Cardiac muscle cell (in vitro differentiated cells and primary cell): ENCODE measurements around the gene CCL21. TPM values are rescaled to one million over a fixed set of nuclear protein-coding genes. Genes with fewer than 3 reads are reported as not detected.
"Not testable (repeated sequence)": the region's sequence is repeated elsewhere in the genome, so short reads cannot be mapped to it uniquely, and the experiment has no call there.

ENCODE experiments used
- DNase-seq, 2 donors: peaks; one replicate each; pipeline versions ENCODE4 v3.0.0 to v3.0.0-alpha.2; 2010 to 2017; ENCODE audit warnings: low read depth in 1 of 2, low spot score in 1 of 2
- H3K27ac ChIP-seq: fragments of 200-600 bp; sonication (generic); 2 replicates; pipeline ENCODE4 v1.5.1; 2016
- H3K27me3 ChIP-seq: fragments of 200-600 bp; sonication (generic); 2 replicates; pipeline ENCODE4 v1.6.0; 2016; ENCODE audit warnings: control low read depth
- H3K36me3 ChIP-seq: fragments of 200-600 bp; sonication (generic); 2 replicates; pipeline ENCODE4 v1.5.1; 2016; ENCODE audit warnings: control low read depth
- H3K4me1 ChIP-seq: fragments of 200-600 bp; sonication (generic); 2 replicates; pipeline ENCODE4 v1.8.1; 2017; ENCODE audit warnings: low read depth, mild to moderate bottlenecking, mixed run types
- H3K4me3 ChIP-seq: fragments of 200-600 bp; sonication (generic); 2 replicates; pipeline ENCODE4 v1.5.1; 2016; ENCODE audit warnings: mild to moderate bottlenecking
- H3K9me3 ChIP-seq: fragments of 200-600 bp; sonication (generic); 2 replicates; pipeline ENCODE4 v1.5.1; 2017; ENCODE audit warnings: low read depth, mild to moderate bottlenecking, control low read depth
- polyA plus RNA-seq: library from polyadenylated mRNA; unstranded; fragments of >200 nt; fragmentation: Nextera tagmentation; extraction: Ambion mirVana; gene quantifications from 2 replicates; pipeline ENCODE4 v1.2.1, GENCODE V29; 2016
- total RNA-seq: library from RNA; depleted of rRNA; stranded (reverse); fragments of >200 nt; gene quantifications from 2 replicates; pipeline ENCODE4 v1.2.3, GENCODE V29; 2016
- TF ChIP-seq, protein P1 (sequence below): IDR thresholded peaks from 2 replicates; pipeline ENCODE4 v1.5.1; 2012; ENCODE audit warnings: low read depth, mild to moderate bottlenecking, low read length

CCL21 gene
- total and polyA plus RNA-seq, 2 experiments from 2014 or later, result 2.2 to 8.2 TPM

DNA sequence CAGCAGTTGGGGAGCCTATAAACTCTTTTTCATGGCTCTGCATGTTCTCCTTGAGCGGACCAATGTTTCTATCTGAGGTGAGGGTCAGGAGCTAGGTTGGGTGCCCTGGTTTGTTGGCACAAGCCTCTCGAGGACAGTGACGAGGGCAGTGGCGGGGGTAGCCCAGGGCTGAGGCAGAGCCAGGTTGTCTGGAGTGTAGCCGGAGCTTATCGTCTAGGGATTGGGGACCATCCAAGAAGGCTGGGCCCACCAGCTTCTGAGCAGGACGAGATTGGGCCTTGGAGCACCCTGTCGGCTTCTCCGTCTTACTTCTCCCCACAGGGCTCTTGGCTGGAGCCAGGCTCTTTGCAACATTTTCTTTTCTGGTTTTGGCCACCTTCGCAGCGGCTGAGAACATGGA lies 13.2 kb upstream of the CCL21 start:
- DNase-seq, result no peak
- no peaks in the 10 kb centered on the region for H3K4me1 ChIP-seq
- H3K27ac ChIP-seq, result no peak overlapping the region
- no peaks in the 10 kb centered on the region for H3K27me3 ChIP-seq
- no peaks in the 10 kb centered on the region for H3K36me3 ChIP-seq
- TF ChIP-seq, protein P1, sequence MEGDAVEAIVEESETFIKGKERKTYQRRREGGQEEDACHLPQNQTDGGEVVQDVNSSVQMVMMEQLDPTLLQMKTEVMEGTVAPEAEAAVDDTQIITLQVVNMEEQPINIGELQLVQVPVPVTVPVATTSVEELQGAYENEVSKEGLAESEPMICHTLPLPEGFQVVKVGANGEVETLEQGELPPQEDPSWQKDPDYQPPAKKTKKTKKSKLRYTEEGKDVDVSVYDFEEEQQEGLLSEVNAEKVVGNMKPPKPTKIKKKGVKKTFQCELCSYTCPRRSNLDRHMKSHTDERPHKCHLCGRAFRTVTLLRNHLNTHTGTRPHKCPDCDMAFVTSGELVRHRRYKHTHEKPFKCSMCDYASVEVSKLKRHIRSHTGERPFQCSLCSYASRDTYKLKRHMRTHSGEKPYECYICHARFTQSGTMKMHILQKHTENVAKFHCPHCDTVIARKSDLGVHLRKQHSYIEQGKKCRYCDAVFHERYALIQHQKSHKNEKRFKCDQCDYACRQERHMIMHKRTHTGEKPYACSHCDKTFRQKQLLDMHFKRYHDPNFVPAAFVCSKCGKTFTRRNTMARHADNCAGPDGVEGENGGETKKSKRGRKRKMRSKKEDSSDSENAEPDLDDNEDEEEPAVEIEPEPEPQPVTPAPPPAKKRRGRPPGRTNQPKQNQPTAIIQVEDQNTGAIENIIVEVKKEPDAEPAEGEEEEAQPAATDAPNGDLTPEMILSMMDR, result no peak
- no peak overlapping the region for H3K4me3 ChIP-seq
- no peaks in the 10 kb centered on the region for H3K9me3 ChIP-seq

DNA sequence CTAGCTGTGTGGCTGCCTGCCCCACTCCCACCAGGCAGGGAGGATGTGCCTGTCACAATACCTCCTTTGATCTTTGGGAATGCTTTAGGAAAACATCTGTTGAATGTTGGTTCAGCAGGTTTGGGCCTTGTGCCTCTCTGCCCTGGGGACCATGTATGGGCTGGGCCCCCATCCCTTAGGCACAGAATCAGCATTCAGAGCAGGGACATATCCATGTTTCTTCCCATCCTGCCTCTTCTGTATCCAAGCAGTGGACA lies 9.8 kb upstream of the CCL21 start:
- H3K36me3 ChIP-seq, DNase-seq, H3K4me1 ChIP-seq, H3K9me3 ChIP-seq, H3K27me3 ChIP-seq, H3K27ac ChIP-seq, H3K4me3 ChIP-seq: not testable (repeated sequence)

DNA sequence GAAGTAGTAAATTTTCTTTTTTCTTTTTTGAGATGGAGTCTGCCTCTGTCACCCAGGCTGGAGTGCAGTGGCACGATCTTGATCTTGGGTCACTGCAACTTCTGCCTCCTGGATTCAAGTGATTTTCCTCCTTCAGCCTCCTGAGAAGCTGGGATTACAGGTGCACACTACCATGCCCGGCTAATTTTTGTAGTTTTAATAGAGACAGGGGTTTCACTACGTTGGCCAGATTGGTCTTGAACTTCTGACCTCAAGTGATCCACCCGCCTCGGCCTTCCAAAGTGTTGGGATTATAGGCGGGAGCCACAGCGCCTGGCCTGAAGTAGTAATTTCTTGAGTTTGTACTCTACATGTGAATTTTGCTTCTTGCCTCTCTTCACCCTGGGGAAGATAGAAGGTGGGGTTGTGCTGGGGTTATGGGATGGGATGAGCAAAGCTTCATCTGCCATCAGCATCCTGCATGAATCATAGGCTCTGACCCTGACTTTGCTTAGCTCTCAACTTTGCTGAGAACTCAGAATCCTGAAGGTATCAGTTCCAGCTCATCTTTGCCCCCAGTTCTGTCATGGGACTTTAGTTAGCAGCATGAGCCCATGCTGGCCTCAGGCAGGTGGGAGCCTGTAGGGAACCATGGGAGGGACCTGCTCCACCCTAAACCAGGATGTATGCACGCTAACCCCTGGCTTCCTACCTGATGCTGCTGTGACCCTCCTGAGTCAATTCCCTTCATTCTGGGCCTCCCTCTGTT lies 9.3 kb upstream of the CCL21 start:
- TF ChIP-seq, protein P1, result no peak
- DNase-seq, result no peak
- no peak overlapping the region for H3K4me3 ChIP-seq

DNA sequence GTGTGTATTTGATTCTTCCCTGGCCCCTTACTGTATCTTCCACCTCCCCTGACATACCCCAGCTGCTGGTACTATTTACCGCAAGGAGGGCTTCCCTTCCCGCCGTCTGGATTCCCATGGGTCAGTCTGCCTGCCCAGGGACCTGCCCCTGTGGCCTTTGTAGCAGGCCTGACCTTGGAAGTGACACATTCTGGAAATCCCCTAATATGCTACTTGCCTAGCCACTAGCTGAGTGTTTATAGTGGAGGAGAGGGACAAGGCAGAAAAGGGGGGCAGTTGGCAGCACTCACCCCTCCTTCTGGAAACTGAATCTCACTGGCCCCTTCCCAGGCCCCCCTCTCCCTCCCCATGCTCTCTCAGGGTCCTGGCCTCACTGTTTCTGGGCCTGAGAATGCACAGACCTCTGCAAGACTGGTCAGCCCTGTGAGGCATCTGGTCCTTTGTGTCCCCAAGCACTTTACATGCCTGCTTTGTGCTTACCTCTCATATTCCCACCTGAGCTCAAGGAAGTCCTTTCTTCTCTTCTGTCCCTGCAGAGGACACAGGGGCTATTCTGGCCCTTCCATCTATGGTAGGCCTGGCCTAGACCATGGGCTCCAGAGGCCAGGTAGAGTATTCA lies 8.2 kb upstream of the CCL21 start:
- Histone ChIP-seq H3K36me3 (no peaks in the 10 kb centered on the region), H3K9me3 (no peaks in the 10 kb centered on the region), H3K27ac (no peak overlapping the region), H3K4me3 (no peak overlapping the region), H3K27me3 (no peaks in the 10 kb centered on the region), H3K4me1 (no peaks in the 10 kb centered on the region)
- no peak for DNase-seq
- TF ChIP-seq, protein P1, result no peak

More for the DNA sequence above, 9.3 kb upstream of the CCL21 start:
- Histone ChIP-seq H3K27me3 (no peaks in the 10 kb centered on the region), H3K9me3 (no peaks in the 10 kb centered on the region), H3K27ac (no peak overlapping the region), H3K36me3 (no peaks in the 10 kb centered on the region), H3K4me1 (no peaks in the 10 kb centered on the region)

DNA sequence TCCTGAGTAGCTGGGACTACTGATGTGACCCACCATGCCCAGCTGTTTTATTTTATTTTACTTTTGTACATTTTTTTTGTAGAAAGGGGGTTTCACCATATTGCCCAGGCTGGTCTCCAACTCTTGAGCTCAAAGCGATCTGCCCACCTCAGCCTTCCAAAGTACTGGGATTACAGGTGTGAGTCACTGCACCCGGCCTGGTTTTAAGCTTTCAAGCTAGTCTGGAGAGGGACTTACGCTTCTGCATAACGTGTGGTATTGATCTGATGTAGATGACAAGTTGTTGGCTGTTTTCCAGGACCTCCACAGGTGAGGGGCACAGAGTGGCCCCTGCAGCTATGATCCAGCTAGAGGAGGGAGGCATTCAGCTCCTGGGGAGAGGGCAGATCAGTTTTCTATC lies 6.8 kb upstream of the CCL21 start:
- no peaks in the 10 kb centered on the region for H3K9me3 ChIP-seq
- H3K36me3 ChIP-seq, result no peaks in the 10 kb centered on the region
- no peak overlapping the region for H3K4me3 ChIP-seq
- no peak for DNase-seq
- no peaks in the 10 kb centered on the region for H3K27me3 ChIP-seq
- no peak overlapping the region for H3K27ac ChIP-seq
- H3K4me1 ChIP-seq, result no peaks in the 10 kb centered on the region
- TF ChIP-seq, protein P1, result no peak

DNA sequence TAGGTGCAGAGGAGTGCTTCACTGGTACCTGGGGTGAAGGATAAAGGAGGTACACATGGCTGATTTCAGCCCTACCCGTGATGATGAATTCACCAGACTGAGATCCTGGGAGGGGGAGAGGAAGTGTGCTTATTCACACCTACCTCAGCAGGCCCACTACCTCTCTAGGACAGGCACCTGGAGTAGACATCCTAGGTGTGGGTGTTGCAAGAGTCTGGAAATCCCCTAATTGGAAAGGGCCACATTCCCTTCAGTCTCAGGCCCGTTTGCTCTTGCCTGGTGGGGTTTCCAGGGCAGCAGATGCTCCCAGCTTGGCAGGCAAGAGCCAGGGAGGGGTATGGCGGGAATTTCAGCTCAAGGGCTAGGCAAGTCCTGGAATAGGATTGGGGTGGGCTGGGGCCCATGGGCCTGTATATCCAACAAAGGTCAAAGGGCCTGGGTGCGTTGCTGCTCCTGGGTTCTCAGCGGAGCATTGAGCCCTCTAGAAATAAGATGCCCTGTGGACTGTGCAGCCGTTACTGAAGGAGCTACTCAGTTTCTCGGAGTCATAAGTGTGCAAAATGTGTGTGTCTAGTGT lies 5.8 kb upstream of the CCL21 start:
- no peaks in the 10 kb centered on the region for H3K36me3 ChIP-seq
- H3K27ac ChIP-seq, result no peak overlapping the region
- no peak for DNase-seq
- H3K9me3 ChIP-seq, result no peaks in the 10 kb centered on the region
- H3K4me3 ChIP-seq, result no peak overlapping the region
- TF ChIP-seq, protein P1, result no peak
- H3K27me3 ChIP-seq, result no peaks in the 10 kb centered on the region
- H3K4me1 ChIP-seq, result no peaks in the 10 kb centered on the region
